Astrocyte (in vitro differentiated cells and primary cell): ENCODE data around the gene PTPRE. TPM values are rescaled to one million over a fixed set of nuclear protein-coding genes. Genes with fewer than 3 reads are reported as not detected.
A peak's percentile ranks its signal among the peaks of the same experiment; 100 is the strongest.

Source experiments
- DNase-seq: peaks from one replicate; pipeline ENCODE4 v3.0.0-alpha.2; 2010; ENCODE audit warnings: low read depth
- FAIRE-seq: peaks from 2 replicates; lab custom pipeline; 2011; peaks lifted over from hg19 to GRCh38; lab: Jason Lieb, UNC
- H2AFZ ChIP-seq: 2 replicates; pipeline ENCODE4 v1.6.0; 2012; ENCODE audit warnings: low read depth, low read length, inconsistent platforms
- H3K27ac ChIP-seq: 2 replicates; pipeline ENCODE4 v1.5.1; 2011; ENCODE audit warnings: low read depth, low read length, inconsistent platforms
- H3K27me3 ChIP-seq: 2 replicates; pipeline ENCODE4 v1.6.0; 2011; ENCODE audit warnings: low read length, inconsistent platforms; ENCODE audit not compliant: insufficient read depth
- H3K36me3 ChIP-seq: 2 replicates; pipeline ENCODE4 v1.5.1; 2011; ENCODE audit warnings: low read length, inconsistent platforms; ENCODE audit not compliant: insufficient read depth
- H3K4me1 ChIP-seq: 2 replicates; pipeline ENCODE4 v1.5.1; 2011; ENCODE audit warnings: low read length, inconsistent platforms; ENCODE audit not compliant: insufficient read depth
- H3K4me2 ChIP-seq: 2 replicates; pipeline ENCODE4 v1.6.0; 2012; ENCODE audit warnings: low read length, inconsistent platforms
- H3K4me3 ChIP-seq: 2 replicates; pipeline ENCODE4 v1.5.1; 2011; ENCODE audit warnings: low read depth, mild to moderate bottlenecking, low read length, inconsistent platforms; ENCODE audit not compliant: insufficient read depth
- H3K79me2 ChIP-seq: 2 replicates; pipeline ENCODE4 v1.6.0; 2012; ENCODE audit warnings: mild to moderate bottlenecking, low read length, inconsistent platforms; ENCODE audit not compliant: insufficient read depth
- H3K9ac ChIP-seq: 2 replicates; pipeline ENCODE4 v1.6.0; 2012; ENCODE audit warnings: mild to moderate bottlenecking, low read length, inconsistent platforms
- H3K9me3 ChIP-seq: 2 replicates; pipeline ENCODE4 v1.5.1; 2012; ENCODE audit warnings: low read depth, mild to moderate bottlenecking, low read length, inconsistent platforms; ENCODE audit not compliant: insufficient read depth
- H4K20me1 ChIP-seq: 2 replicates; pipeline ENCODE4 v1.6.0; 2012; ENCODE audit warnings: low read length, inconsistent platforms; ENCODE audit not compliant: insufficient read depth
- H3K27ac Mint-ChIP-seq: one replicate; pipeline ENCODE4 v1.8.0; 2021; ENCODE audit warnings: mild to moderate bottlenecking, mixed read lengths; ENCODE audit not compliant: unreplicated experiment
- H3K27me3 Mint-ChIP-seq: one replicate; pipeline ENCODE4 v1.8.0; 2021; ENCODE audit warnings: low read depth, mixed read lengths; ENCODE audit not compliant: unreplicated experiment
- H3K36me3 Mint-ChIP-seq: one replicate; pipeline ENCODE4 v1.8.0; 2021; ENCODE audit warnings: low read depth, mixed read lengths; ENCODE audit not compliant: unreplicated experiment
- H3K4me1 Mint-ChIP-seq: one replicate; pipeline ENCODE4 v1.8.0; 2021; ENCODE audit warnings: low read depth, mixed read lengths; ENCODE audit not compliant: unreplicated experiment
- H3K4me3 Mint-ChIP-seq: one replicate; pipeline ENCODE4 v1.8.0; 2021; ENCODE audit warnings: mild to moderate bottlenecking, moderate library complexity, mixed read lengths; ENCODE audit not compliant: unreplicated experiment
- H3K9me3 Mint-ChIP-seq: one replicate; pipeline ENCODE4 v1.8.0; 2021; ENCODE audit warnings: mild to moderate bottlenecking, mixed read lengths; ENCODE audit not compliant: unreplicated experiment
- EZH2 ChIP-seq: IDR thresholded peaks from 2 replicates; pipeline ENCODE4 v1.6.1; 2012; ENCODE audit warnings: mild to moderate bottlenecking, low read length, inconsistent platforms; ENCODE audit not compliant: insufficient read depth
- total RNA-seq: library from RNA; stranded (reverse); gene quantifications from 2 replicates; pipeline ENCODE4 v1.2.1, GENCODE V29; 2021
- TF ChIP-seq, protein P1 (sequence below): IDR thresholded peaks from 2 replicates; pipeline ENCODE4 v1.5.1; 2011; ENCODE audit warnings: low read depth, mild to moderate bottlenecking, inconsistent platforms, low read length, moderate library complexity; ENCODE audit not compliant: insufficient read depth

Gene PTPRE
- total RNA-seq, 1 donor from 2014 or later, result 14.1 TPM

DNA sequence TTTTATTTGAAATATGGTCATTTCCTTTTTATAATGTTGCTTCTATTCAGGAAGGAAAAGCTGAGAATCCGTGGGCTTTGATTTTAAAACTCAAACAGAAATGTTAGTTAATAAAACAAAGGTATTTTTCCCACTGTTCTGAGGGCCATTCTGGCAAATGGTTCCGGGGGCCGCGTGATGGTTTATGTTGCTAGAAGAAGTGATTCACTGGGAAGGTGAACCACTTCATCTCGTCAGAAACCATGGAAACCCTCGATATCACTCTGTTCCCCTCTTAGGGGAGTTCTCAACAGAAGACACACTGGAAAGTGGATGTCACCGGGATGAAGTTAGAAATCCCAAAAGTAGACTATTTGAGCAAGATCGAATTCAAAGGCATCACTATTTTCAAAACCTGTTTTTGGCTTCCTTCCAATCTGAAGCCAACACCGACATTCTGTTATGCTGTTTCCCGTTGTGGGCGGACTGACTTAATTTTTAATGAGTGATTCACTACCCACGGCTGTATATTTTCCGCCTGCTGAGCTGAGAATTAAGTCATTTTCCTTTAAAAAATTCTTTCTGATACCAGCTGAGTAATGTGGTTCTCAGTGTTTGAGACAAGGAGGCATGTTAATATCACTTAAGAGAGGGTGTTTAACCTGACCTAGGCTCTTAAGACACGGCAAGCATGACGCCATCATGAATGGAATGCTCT lies 84.1 kb downstream of the PTPRE start:
- DNase-seq (peak; percentile 98), FAIRE-seq (peak; percentile 90)
- Histone ChIP-seq H4K20me1 (no peaks in the 10 kb centered on the region), H3K4me1 (peaks cover 42% of the 10 kb centered on the region), H3K27me3 (no peaks in the 10 kb centered on the region), H3K4me2 (peak overlapping the region; percentile 84), H3K4me3 (peak overlapping the region; percentile 45), H3K36me3 (no peaks in the 10 kb centered on the region), H3K79me2 (no peaks in the 10 kb centered on the region), H2AFZ (peak overlapping the region; percentile 43), H3K9ac (peak overlapping the region; percentile 84), H3K27ac (peak overlapping the region; percentile 100), H3K9me3 (no peaks in the 10 kb centered on the region)
- peaks cover 52% of the 10 kb centered on the region for H3K4me1 Mint-ChIP-seq
- no peak overlapping the region for H3K4me3 Mint-ChIP-seq
- no peaks in the 10 kb centered on the region for H3K27me3 Mint-ChIP-seq
- no peaks in the 10 kb centered on the region for H3K36me3 Mint-ChIP-seq
- peak overlapping the region; percentile 97 for H3K27ac Mint-ChIP-seq
- no peaks in the 10 kb centered on the region for H3K9me3 Mint-ChIP-seq
- TF ChIP-seq EZH2, result no peak
- TF ChIP-seq, protein P1, sequence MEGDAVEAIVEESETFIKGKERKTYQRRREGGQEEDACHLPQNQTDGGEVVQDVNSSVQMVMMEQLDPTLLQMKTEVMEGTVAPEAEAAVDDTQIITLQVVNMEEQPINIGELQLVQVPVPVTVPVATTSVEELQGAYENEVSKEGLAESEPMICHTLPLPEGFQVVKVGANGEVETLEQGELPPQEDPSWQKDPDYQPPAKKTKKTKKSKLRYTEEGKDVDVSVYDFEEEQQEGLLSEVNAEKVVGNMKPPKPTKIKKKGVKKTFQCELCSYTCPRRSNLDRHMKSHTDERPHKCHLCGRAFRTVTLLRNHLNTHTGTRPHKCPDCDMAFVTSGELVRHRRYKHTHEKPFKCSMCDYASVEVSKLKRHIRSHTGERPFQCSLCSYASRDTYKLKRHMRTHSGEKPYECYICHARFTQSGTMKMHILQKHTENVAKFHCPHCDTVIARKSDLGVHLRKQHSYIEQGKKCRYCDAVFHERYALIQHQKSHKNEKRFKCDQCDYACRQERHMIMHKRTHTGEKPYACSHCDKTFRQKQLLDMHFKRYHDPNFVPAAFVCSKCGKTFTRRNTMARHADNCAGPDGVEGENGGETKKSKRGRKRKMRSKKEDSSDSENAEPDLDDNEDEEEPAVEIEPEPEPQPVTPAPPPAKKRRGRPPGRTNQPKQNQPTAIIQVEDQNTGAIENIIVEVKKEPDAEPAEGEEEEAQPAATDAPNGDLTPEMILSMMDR, result no peak

DNA sequence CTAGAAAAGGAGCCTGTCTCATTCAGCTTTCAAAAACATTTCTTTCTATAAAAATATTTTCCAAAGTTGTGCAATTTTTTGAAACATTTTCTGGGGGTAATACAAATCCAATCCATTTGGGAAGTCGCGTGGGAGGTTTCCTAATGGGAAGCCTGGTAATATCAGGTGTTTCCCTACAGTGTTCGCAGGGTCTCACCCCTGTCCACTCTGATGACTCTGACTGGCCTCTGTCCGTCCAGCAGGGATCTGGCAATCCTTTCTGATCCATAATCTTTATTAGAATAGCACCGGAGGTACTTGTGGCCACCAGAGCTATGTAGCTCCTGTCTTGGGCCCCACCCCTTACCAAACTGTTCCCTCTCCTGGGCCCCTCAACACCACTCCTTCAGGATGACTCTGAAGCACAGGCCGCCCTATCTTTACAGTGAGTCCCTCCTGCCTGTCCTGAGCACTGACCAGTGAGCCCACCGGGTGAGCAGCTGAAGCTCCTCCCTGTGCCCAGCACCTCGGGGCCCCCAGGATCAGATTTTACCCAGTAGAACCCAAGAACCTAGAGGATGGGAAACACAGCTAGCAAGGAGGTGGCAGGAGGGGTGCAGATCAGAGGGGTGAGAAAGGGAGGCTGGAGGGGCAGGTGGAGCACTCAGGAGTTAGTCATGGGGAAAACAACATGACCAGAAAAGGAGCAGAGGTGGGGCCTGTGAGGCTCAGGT lies 84.8 kb downstream of the PTPRE start:
- H3K4me3 ChIP-seq, result peak overlapping the region; percentile 45
- no peak overlapping the region for H2AFZ ChIP-seq
- H3K4me1 ChIP-seq, result peaks cover 41% of the 10 kb centered on the region
- H4K20me1 ChIP-seq, result no peaks in the 10 kb centered on the region
- H3K27me3 ChIP-seq, result no peaks in the 10 kb centered on the region
- H3K27me3 Mint-ChIP-seq, result no peaks in the 10 kb centered on the region
- H3K9me3 ChIP-seq, result no peaks in the 10 kb centered on the region
- H3K27ac ChIP-seq, result peak overlapping the region; percentile 100
- H3K9ac ChIP-seq, result peak overlapping the region; percentile 84
- H3K79me2 ChIP-seq, result no peaks in the 10 kb centered on the region
- H3K36me3 ChIP-seq, result no peaks in the 10 kb centered on the region
- H3K9me3 Mint-ChIP-seq, result no peaks in the 10 kb centered on the region
- DNase-seq (peak; percentile 60), FAIRE-seq (no peak)
- TF ChIP-seq, protein P1, result no peak
- TF ChIP-seq EZH2, result no peak
- peak overlapping the region; percentile 97 for H3K27ac Mint-ChIP-seq
- peaks cover 50% of the 10 kb centered on the region for H3K4me1 Mint-ChIP-seq
- H3K4me3 Mint-ChIP-seq, result no peak overlapping the region
- no peaks in the 10 kb centered on the region for H3K36me3 Mint-ChIP-seq
- peak overlapping the region; percentile 84 for H3K4me2 ChIP-seq
